CD4-positive, alpha-beta T cell treated with Interleukin-6 for 4 hours (primary cell): Measurements from ENCODE around the gene BRD1.
"Not testable (repeated sequence)": the region's sequence is repeated elsewhere in the genome, so short reads cannot be mapped to it uniquely, and the experiment has no call there.

ENCODE experiments used
- DNase-seq: peaks from one replicate; pipeline ENCODE4 v3.0.0-alpha.2; 2020; ENCODE audit warnings: mixed read lengths

The BRD1 gene

GRCh38 chr22:49825944-49826602, 1.6 kb downstream of the BRD1 start:
- peak; percentile 70 for DNase-seq

GRCh38 chr22:49825436-49825835, 2.2 kb downstream of the BRD1 start:
- no peak for DNase-seq

- DNase-seq: no peak
Observed at GRCh38 chr22:49824936-49825335, 2.7 kb downstream of the BRD1 start.

GRCh38 chr22:49824185-49824925, 3.3 kb downstream of the BRD1 start:
- DNase-seq: no peak

- no peak for DNase-seq
Observed at GRCh38 chr22:49823289-49824045, 4.2 kb downstream of the BRD1 start.

- DNase-seq: not testable (repeated sequence)
Observed at GRCh38 chr22:49821741-49822140, 5.9 kb downstream of the BRD1 start.

GRCh38 chr22:49820984-49821383, 6.7 kb downstream of the BRD1 start:
- no peak for DNase-seq

GRCh38 chr22:49817359-49817758, 10.3 kb downstream of the BRD1 start:
- no peak for DNase-seq

GRCh38 chr22:49815641-49816091, 12.0 kb downstream of the BRD1 start:
- DNase-seq: no peak

GRCh38 chr22:49814856-49815255, 12.8 kb downstream of the BRD1 start:
- DNase-seq: no peak

- DNase-seq: no peak
Observed at GRCh38 chr22:49814164-49814686, 13.4 kb downstream of the BRD1 start.

GRCh38 chr22:49812838-49813237, 14.8 kb downstream of the BRD1 start:
- no peak for DNase-seq

- no peak for DNase-seq
Observed at GRCh38 chr22:49811020-49811791, 16.5 kb downstream of the BRD1 start.

- no peak for DNase-seq
Observed at GRCh38 chr22:49810363-49811019, 17.2 kb downstream of the BRD1 start.

- DNase-seq: peak; percentile 68
Observed at GRCh38 chr22:49807780-49808708, 19.6 kb downstream of the BRD1 start.

- no peak for DNase-seq
Observed at GRCh38 chr22:49807129-49807528, 20.5 kb downstream of the BRD1 start.

GRCh38 chr22:49803737-49804375, 23.8 kb downstream of the BRD1 start:
- DNase-seq: no peak

- no peak for DNase-seq
Observed at GRCh38 chr22:49803134-49803533, 24.5 kb downstream of the BRD1 start.

GRCh38 chr22:49801391-49802060, 26.1 kb downstream of the BRD1 start:
- no peak for DNase-seq
